GM12873 (cell line): ENCODE results near the gene TRMU.

Source experiments
- TF ChIP-seq, protein P1 (sequence below): IDR thresholded peaks from 2 replicates; pipeline ENCODE4 v1.5.1; 2012; ENCODE audit warnings: low read depth, mild to moderate bottlenecking, moderate library complexity, low read length, control low read depth; ENCODE audit not compliant: insufficient read depth; ENCODE audit errors: missing control alignments

Gene TRMU

DNA sequence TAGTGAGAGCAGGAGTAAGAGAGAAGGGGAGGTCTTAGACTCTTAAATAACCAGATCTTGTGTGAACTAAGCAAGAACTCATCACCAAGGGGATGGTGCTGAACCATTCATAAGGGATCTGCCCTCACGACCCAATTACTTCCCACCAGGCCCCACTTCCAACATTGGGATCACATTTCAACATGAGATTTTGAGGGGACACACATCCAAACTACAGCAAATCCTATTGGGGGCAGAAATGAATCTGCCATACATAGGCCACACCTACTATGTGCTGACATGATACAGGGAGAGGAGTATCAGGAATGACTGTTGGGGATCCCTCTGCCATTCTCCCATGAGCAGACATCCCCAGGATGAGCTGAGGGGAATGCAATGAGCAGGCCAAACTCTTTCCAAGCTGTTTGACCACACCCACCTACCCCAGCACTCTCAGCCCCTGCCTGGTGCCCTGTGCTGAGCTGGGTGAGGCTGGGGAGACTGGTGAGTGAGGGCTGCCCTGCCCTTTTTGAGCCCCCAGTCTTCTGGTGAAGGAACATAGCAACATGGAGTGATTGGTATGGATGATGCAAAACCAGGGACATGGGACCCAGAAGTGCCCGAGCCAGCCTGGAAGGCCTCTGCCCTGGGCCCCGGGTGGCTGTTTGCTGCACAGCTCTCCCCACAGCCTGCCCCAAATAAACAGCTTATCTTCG is 40.1 kb upstream of the TRMU start:
- TF ChIP-seq, protein P1, sequence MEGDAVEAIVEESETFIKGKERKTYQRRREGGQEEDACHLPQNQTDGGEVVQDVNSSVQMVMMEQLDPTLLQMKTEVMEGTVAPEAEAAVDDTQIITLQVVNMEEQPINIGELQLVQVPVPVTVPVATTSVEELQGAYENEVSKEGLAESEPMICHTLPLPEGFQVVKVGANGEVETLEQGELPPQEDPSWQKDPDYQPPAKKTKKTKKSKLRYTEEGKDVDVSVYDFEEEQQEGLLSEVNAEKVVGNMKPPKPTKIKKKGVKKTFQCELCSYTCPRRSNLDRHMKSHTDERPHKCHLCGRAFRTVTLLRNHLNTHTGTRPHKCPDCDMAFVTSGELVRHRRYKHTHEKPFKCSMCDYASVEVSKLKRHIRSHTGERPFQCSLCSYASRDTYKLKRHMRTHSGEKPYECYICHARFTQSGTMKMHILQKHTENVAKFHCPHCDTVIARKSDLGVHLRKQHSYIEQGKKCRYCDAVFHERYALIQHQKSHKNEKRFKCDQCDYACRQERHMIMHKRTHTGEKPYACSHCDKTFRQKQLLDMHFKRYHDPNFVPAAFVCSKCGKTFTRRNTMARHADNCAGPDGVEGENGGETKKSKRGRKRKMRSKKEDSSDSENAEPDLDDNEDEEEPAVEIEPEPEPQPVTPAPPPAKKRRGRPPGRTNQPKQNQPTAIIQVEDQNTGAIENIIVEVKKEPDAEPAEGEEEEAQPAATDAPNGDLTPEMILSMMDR: no peak

DNA sequence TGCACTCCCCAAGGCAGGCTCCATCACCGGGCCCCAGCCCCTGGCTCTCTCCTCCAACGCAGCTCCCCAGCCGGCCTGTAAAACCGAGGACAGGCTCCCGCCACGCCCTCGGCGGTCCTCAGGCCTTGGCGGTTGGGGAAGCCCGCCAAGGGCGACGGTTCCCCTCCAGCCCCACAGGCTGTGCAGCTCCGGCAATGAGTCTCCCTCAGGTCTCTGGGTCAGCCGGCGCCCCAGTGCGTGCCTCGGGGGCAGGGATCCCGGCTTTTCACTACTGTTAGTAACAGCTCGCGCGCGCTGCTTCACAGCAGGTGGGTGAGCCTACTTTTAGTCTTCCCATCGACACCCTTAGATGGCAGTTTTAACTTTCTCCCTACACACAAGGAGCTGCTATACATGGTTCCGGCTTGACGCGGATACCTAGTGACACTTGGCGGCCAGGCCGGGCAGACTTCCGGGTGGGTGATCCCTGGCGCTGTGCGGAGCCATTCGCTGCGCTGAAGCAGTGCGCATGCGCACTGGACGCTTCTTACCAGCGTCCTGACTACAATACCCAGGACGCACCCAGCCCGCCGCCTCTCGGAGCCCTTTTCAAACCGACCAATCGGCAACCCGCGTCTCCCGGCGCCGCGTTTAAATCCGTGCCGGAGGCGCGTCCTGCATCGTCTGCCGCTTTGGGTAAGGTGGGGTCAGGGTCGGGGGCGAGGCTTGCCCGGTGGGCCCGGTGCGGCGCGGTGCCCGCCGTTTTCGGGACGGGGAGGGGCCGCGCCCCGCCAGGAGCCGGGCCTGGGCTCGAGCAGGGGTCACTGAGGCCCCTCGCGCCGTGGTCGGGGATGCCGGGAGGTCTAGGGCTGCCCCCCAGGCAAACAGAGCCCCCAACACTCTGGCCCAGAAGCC is 39.0 kb upstream of the TRMU start, which contains the start of gene GTSE1:
TSS of gene GTSE1 (plus strand) at position 614 of the 894 bp plus-strand sequence. CDS start 531 bp downstream, outside the sequence.
- TF ChIP-seq, protein P1: peak; percentile 30

DNA sequence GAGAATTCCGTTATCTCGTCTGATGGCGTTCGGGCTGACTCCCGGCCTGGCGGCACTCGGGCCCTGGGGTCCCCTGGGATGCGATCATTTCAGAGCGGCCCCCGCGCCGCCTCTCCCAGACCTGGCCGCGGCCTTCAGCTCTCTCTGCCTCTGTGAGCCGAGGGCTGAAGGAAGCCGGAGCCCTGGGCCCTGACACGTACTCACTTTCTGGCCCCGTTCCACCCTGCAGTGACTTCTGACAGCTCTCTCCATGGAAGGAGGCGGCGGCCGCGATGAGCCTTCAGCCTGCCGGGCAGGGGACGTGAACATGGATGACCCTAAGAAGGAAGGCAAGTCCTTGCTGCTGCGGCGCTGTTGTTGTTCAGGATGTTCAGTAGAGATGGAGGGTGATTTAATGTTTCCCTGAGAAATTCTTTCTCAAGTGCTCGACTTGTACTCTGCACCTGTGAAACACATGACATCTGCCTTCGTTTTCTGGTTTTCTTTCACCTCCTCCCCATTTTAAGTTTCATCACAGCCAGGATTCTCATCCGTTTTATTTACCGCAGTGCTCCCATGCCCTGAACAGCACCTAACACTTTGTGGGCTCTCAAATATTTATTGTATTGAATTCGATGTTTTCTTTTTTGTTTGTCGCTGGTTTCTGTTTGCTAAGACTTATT is 38.2 kb upstream of the TRMU start:
- TF ChIP-seq, protein P1: no peak

DNA sequence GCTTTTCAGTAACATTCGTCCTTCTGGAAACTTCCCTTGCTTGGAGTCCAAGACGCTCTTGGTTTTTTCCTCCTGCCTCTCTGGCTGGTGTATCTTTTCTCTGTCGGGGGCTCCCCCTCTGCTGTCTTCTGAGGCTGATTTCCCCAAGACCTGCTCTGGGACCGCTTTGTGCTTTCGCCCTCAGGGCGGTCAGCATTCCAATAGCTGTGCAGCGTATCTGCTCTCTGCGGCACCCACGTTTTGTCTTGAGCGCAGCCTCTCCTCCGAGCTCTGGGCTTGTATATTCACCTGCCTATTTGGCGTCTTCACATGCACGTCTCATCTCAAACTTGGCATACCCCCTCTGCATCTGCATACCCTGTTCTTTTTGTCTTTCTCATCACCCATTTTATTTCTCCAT is 36.4 kb upstream of the TRMU start:
- TF ChIP-seq, protein P1: no peak

DNA sequence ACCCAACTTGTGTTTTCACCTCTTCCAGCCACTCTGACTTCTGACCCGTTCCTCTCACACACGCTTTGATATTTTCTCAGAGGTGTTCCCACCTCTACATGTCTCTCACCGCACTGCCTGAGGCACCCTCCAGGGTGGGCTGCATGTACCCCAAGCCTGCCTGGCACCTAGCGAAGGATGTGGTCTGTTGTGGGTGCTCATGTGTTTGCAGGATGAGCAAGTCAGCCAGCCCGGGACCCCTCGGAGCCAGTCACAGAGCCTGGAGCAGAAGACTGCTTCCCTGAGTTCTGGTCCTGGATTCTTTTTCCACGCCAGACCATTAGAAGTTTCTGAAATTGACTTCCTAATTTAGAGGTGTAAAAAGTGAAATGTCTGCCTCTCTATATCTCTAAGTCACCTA is 35.0 kb upstream of the TRMU start:
- TF ChIP-seq, protein P1: no peak

DNA sequence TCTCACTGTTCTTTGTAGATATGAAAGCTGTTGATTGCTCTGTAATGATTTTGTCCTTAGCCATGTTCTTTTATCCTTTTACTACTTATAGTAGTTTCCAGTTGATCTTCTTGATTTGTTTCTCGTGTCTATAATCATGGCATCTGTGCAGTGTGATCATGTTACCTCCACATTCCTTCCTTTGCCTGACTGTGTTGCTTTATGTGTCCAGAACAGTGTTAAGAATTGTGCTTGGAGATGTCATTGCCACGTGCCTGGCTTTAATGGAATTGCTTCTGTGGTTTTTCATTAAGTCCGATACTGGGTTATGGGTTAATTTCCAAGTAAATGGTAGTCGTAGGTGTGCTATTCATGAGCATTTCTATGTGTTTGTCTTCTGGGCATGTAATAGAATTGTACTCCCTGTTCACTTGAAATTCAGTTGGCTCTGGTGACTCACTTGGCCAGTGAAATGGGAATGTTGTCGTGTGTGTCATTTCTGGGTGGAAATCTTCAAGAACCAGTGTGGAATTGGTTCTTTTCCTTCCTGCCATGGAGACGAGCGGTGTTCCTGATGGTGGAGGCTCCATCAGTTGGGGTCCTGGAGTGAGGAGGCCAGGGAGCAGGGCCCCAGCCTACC is 32.1 kb upstream of the TRMU start:
- TF ChIP-seq, protein P1: no peak
